IMR-90 (cell line): ENCODE data around the gene MSANTD1. TPM values are rescaled to one million over a fixed set of nuclear protein-coding genes. Genes with fewer than 3 reads are reported as not detected.
A peak's percentile ranks its signal among the peaks of the same experiment; 100 is the strongest.

Experiments
- ATAC-seq: fragments of 200-7000 bp; cut with Tn5 transposase; 2 replicates; pipeline ENCODE4 v1.9.1; 2020; ENCODE audit warnings: low read depth, mild to moderate bottlenecking, moderate library complexity
- BruUV-seq: library from RNA; stranded (reverse); fragments of 400-500 nt; replicated peaks from 2 replicates; lab custom pipeline; 2021; lab: Mats Ljungman, UMichigan
- CTCF ChIA-PET: fragments of 300-600 bp; formaldehyde crosslinking; extraction: SDS; loops from one replicate; lab custom pipeline; 2021; ENCODE audit warnings: antibody characterized with exemption; lab: Yijun Ruan, JAX
- POLR2A ChIA-PET: fragments of 300-600 bp; sonication (Branson Sonifier 250); formaldehyde crosslinking; loops from one replicate; lab custom pipeline; 2022; ENCODE audit warnings: antibody characterized with exemption; ENCODE audit not compliant: unreplicated experiment; lab: Charles Lee
- DNase-seq: peaks from one replicate; pipeline ENCODE4 v3.0.0; 2013
- H2AFZ ChIP-seq: replicated peaks from 2 replicates; pipeline ENCODE3; 2013; ENCODE audit warnings: low read length, mild to moderate bottlenecking; ENCODE audit not compliant: poor library complexity
- H2AK5ac ChIP-seq: 2 replicates; pipeline ENCODE4 v1.6.1; 2013; ENCODE audit warnings: low read depth, low read length, inconsistent platforms
- H2AK9ac ChIP-seq: replicated peaks from 2 replicates; pipeline ENCODE3; 2013; ENCODE audit warnings: mild to moderate bottlenecking, low read depth, low read length, moderate library complexity; ENCODE audit not compliant: poor library complexity
- H2BK120ac ChIP-seq: 2 replicates; pipeline ENCODE4 v1.6.1; 2013; ENCODE audit warnings: low read depth, low read length, inconsistent platforms
- H2BK15ac ChIP-seq: 3 replicates; pipeline ENCODE4 v1.6.1; 2013; ENCODE audit warnings: low read depth, low read length, inconsistent platforms
- H2BK20ac ChIP-seq: 2 replicates; pipeline ENCODE4 v1.6.1; 2013; ENCODE audit warnings: low read depth, mild to moderate bottlenecking, inconsistent platforms, low read length, moderate library complexity
- H2BK5ac ChIP-seq: 2 replicates; pipeline ENCODE4 v1.6.1; 2013; ENCODE audit warnings: mild to moderate bottlenecking, low read depth, low read length, inconsistent platforms; ENCODE audit not compliant: poor library complexity, severe bottlenecking
- H3K14ac ChIP-seq: replicated peaks from 2 replicates; pipeline ENCODE4 v1.6.1; 2013; ENCODE audit warnings: low read depth, low read length, inconsistent platforms
- H3K18ac ChIP-seq: 2 replicates; pipeline ENCODE4 v1.6.1; 2013; ENCODE audit warnings: low read depth, low read length, control low read depth
- H3K23ac ChIP-seq: 2 replicates; pipeline ENCODE4 v1.6.1; 2013; ENCODE audit warnings: low read depth, low read length, inconsistent platforms
- H3K27ac ChIP-seq: 2 replicates; pipeline ENCODE4 v1.5.1; 2013; ENCODE audit warnings: mild to moderate bottlenecking, control low read depth, low read length; ENCODE audit not compliant: insufficient read depth
- H3K27me3 ChIP-seq: 2 replicates; pipeline ENCODE4 v1.6.1; 2013; ENCODE audit warnings: low read length; ENCODE audit not compliant: control insufficient read depth, insufficient read depth
- H3K36me3 ChIP-seq: 2 replicates; pipeline ENCODE4 v1.6.1; 2013; ENCODE audit warnings: low read length, mixed read lengths; ENCODE audit not compliant: control insufficient read depth, insufficient read depth
- H3K4ac ChIP-seq: 2 replicates; pipeline ENCODE4 v1.6.1; 2013; ENCODE audit warnings: low read depth, low read length, inconsistent platforms
- H3K4me1 ChIP-seq: 2 replicates; pipeline ENCODE4 v1.6.1; 2013; ENCODE audit warnings: low read length, mixed read lengths; ENCODE audit not compliant: control insufficient read depth, insufficient read depth
- H3K4me2 ChIP-seq: 2 replicates; pipeline ENCODE4 v1.6.1; 2013; ENCODE audit warnings: low read depth, mild to moderate bottlenecking, control low read depth, low read length, moderate library complexity
- H3K4me3 ChIP-seq: 2 replicates; pipeline ENCODE4 v1.5.1; 2013; ENCODE audit warnings: low read depth, mild to moderate bottlenecking, control low read depth, low read length, moderate library complexity; ENCODE audit not compliant: insufficient read depth
- H3K56ac ChIP-seq: 2 replicates; pipeline ENCODE4 v1.6.1; 2013; ENCODE audit warnings: low read length, inconsistent platforms; ENCODE audit not compliant: insufficient read depth; ENCODE audit errors: extremely low read depth
- H3K79me1 ChIP-seq, 2 experiments: 2 replicates each; pipeline ENCODE4 v1.6.1; 2013; ENCODE audit warnings: low read length in 2 of 2, inconsistent platforms in 1 of 2, low read depth in 1 of 2
- H3K9ac ChIP-seq: 2 replicates; pipeline ENCODE4 v1.6.1; 2013; ENCODE audit warnings: low read depth, low read length, control low read depth
- H3K9me1 ChIP-seq: 2 replicates; pipeline ENCODE4 v1.6.1; 2013; ENCODE audit warnings: low read length, inconsistent platforms; ENCODE audit not compliant: insufficient read depth
- H3K9me3 ChIP-seq: 2 replicates; pipeline ENCODE4 v1.6.1; 2013; ENCODE audit warnings: low read length; ENCODE audit not compliant: control insufficient read depth, insufficient read depth
- H4K20me1 ChIP-seq: 2 replicates; pipeline ENCODE4 v1.6.1; 2013; ENCODE audit warnings: low read length, inconsistent platforms; ENCODE audit not compliant: insufficient read depth
- H4K5ac ChIP-seq: 2 replicates; pipeline ENCODE4 v1.6.1; 2013; ENCODE audit warnings: mild to moderate bottlenecking, low read depth, low read length, control low read depth
- H4K8ac ChIP-seq, 2 experiments: 2 replicates each; pipeline ENCODE4 v1.6.1; 2013; ENCODE audit warnings: low read depth in 2 of 2, low read length in 2 of 2, control low read depth in 1 of 2, inconsistent platforms in 1 of 2
- H4K91ac ChIP-seq: 2 replicates; pipeline ENCODE4 v1.6.1; 2013; ENCODE audit warnings: low read depth, low read length, inconsistent platforms; ENCODE audit not compliant: insufficient read depth
- BHLHE40 ChIP-seq: fragments of 150-350 bp; IDR thresholded peaks from 2 replicates; pipeline ENCODE4 v1.6.1; 2016; ENCODE audit warnings: mild to moderate bottlenecking, low read depth, low read length
- CEBPB ChIP-seq: IDR thresholded peaks from 2 replicates; pipeline ENCODE4 v1.6.1; 2012; ENCODE audit warnings: low read depth, low read length, improper control_type of control experiment
- CHD1 ChIP-seq: IDR thresholded peaks from 2 replicates; pipeline ENCODE4 v1.6.1; 2012; ENCODE audit warnings: low read depth, low read length, improper control_type of control experiment
- FOS ChIP-seq: fragments of 150-350 bp; IDR thresholded peaks from 2 replicates; pipeline ENCODE4 v1.6.1; 2016; ENCODE audit warnings: low read depth, low read length
- MAFK ChIP-seq: IDR thresholded peaks from 2 replicates; pipeline ENCODE4 v1.6.1; 2012; ENCODE audit warnings: low read depth, low read length, improper control_type of control experiment
- MXI1 ChIP-seq: IDR thresholded peaks from 2 replicates; pipeline ENCODE4 v1.6.1; 2012; ENCODE audit warnings: low read depth, mild to moderate bottlenecking, low read length, moderate library complexity, borderline replicate concordance
- NFE2L2 ChIP-seq: fragments of 150-350 bp; IDR thresholded peaks from 2 replicates; pipeline ENCODE4 v1.6.1; 2016; ENCODE audit warnings: low read depth, mild to moderate bottlenecking, low read length
- POLR2A ChIP-seq: IDR thresholded peaks from 2 replicates; pipeline ENCODE4 v1.6.1; 2012; ENCODE audit warnings: mild to moderate bottlenecking, low read depth, low read length
- RAD21 ChIP-seq: IDR thresholded peaks from 2 replicates; pipeline ENCODE4 v1.6.1; 2012; ENCODE audit warnings: low read length, improper control_type of control experiment
- RFX5 ChIP-seq: IDR thresholded peaks from 2 replicates; pipeline ENCODE4 v1.8.0; 2012; ENCODE audit warnings: low read depth, mild to moderate bottlenecking, low read length, moderate library complexity
- SMC3 ChIP-seq: fragments of 150-350 bp; IDR thresholded peaks from 2 replicates; pipeline ENCODE4 v1.6.1; 2016; ENCODE audit warnings: low read depth, mild to moderate bottlenecking, antibody characterized with exemption, low read length, moderate library complexity
- USF2 ChIP-seq: fragments of 150-350 bp; IDR thresholded peaks from 2 replicates; pipeline ENCODE4 v1.6.1; 2017; ENCODE audit warnings: mild to moderate bottlenecking, antibody characterized with exemption, low read length, low read depth
- WGBS, 2 experiments: methylation state at CpG; one replicate each; pipeline versions ENCODE4 v1.1.5 to v1.1.7; 2013; ENCODE audit warnings: missing lambda C conversion rate in 2 of 2; ENCODE audit not compliant: insufficient read length in 1 of 2; ENCODE audit errors: extremely low coverage in 2 of 2; 5-methylcytosine and 5-hydroxymethylcytosine counted together
- dilution Hi-C: fragments of 300-500 bp; cut with HindIII; formaldehyde crosslinking; loops from one replicate; pipeline ENCODE4 v1.14.3; 2018; ENCODE audit warnings: low sequenced_read_pairs; ENCODE audit not compliant: unreplicated experiment
- in situ Hi-C: fragments of 300-500 bp; cut with MboI; formaldehyde crosslinking; loops from 3 replicates; pipeline ENCODE4 v1.14.3; 2019; ENCODE audit warnings: low sequenced_read_pairs, inconsistent platforms, mixed read lengths
- intact Hi-C: fragments of 100-400 bp; cut with micrococcal nuclease; formaldehyde crosslinking; loops from 2 replicates; pipeline ENCODE4 v1.10.0; 2022
- polyA plus RNA-seq, 3 experiments: library from polyadenylated mRNA; depleted of rRNA; stranded (reverse); fragments of >200 nt; gene quantifications; 2 replicates each; pipeline ENCODE4 v1.2.3, GENCODE V29; 2012; ENCODE audit warnings: low replicate concordance in 1 of 3
- total RNA-seq: library from RNA; depleted of rRNA; stranded (reverse); fragments of >200 nt; gene quantifications from 2 replicates; pipeline ENCODE4 v1.2.3, GENCODE V29; 2012
- TF ChIP-seq, protein P1 (sequence below): conservative IDR thresholded peaks from 2 replicates; pipeline ENCODE4 v1.5.1; 2012; ENCODE audit warnings: mild to moderate bottlenecking, low read depth, low read length, improper control_type of control experiment

MSANTD1 gene
- total and polyA plus RNA-seq, 2 of the 4 experiments (the other 2 are of a cell fraction): under 0.01 to 0.07 TPM

- no TSS peak for BruUV-seq
- no peak overlapping the region for H3K18ac ChIP-seq
- H3K4me3 ChIP-seq: no peak overlapping the region
- TF ChIP-seq CHD1 (no peak), MXI1 (no peak), RAD21 (no peak), CEBPB (no peak), SMC3 (no peak), NFE2L2 (no peak), MAFK (no peak), FOS (no peak), BHLHE40 (no peak), RFX5 (no peak), POLR2A (no peak), USF2 (no peak)
- TF ChIP-seq, protein P1, sequence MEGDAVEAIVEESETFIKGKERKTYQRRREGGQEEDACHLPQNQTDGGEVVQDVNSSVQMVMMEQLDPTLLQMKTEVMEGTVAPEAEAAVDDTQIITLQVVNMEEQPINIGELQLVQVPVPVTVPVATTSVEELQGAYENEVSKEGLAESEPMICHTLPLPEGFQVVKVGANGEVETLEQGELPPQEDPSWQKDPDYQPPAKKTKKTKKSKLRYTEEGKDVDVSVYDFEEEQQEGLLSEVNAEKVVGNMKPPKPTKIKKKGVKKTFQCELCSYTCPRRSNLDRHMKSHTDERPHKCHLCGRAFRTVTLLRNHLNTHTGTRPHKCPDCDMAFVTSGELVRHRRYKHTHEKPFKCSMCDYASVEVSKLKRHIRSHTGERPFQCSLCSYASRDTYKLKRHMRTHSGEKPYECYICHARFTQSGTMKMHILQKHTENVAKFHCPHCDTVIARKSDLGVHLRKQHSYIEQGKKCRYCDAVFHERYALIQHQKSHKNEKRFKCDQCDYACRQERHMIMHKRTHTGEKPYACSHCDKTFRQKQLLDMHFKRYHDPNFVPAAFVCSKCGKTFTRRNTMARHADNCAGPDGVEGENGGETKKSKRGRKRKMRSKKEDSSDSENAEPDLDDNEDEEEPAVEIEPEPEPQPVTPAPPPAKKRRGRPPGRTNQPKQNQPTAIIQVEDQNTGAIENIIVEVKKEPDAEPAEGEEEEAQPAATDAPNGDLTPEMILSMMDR: no peak
- no peak overlapping the region for H4K8ac ChIP-seq
- in situ Hi-C loops: no loop called here
- WGBS, 2 experiments: 100% methylated on average over 1 of the region's 11 CpGs; no CpG with 5 or more reads in 1 of the 2 experiments
- no peak overlapping the region for H2AFZ ChIP-seq
- H3K9ac ChIP-seq: no peak overlapping the region
- ATAC-seq: no peak
- H2AK5ac ChIP-seq: no peak overlapping the region
- H2BK120ac ChIP-seq: no peak overlapping the region
- H3K56ac ChIP-seq: no peak overlapping the region
- peak overlapping the region; percentile 23 for H2AK9ac ChIP-seq
- no peak overlapping the region for H3K27ac ChIP-seq
- peaks cover 19% of the 10 kb centered on the region for H3K4me1 ChIP-seq
- H2BK5ac ChIP-seq: no peak overlapping the region
- dilution Hi-C loops: no loop called here
- no peak overlapping the region for H4K91ac ChIP-seq
- H4K5ac ChIP-seq: no peak overlapping the region
- intact Hi-C loops: loop anchor here (5.0 kb wide), 1 partner anchor 147 kb away; no protein-coding TSS in a partner anchor
- 0 out of 2 replicates have a peak, but pooled peaks cover 10% of the 10 kb centered on the region for H4K20me1 ChIP-seq
- H3K23ac ChIP-seq: no peak overlapping the region
- H3K4me2 ChIP-seq: no peak overlapping the region
- no peak for DNase-seq
- H3K14ac ChIP-seq: no peak overlapping the region
- no peak overlapping the region for H3K4ac ChIP-seq
- H2BK15ac ChIP-seq: no peak overlapping the region
- peaks cover 7% of the 10 kb centered on the region; the same call in 1 of the 2 replicates for H3K9me1 ChIP-seq
- ChIA-PET POLR2A (no interaction called here), CTCF (no interaction called here)
- peaks cover 15 to 26% of the 10 kb centered on the region in 2 experiments for H3K79me1 ChIP-seq
- peaks cover 9% of the 10 kb centered on the region; the same call in 1 of the 2 replicates for H3K27me3 ChIP-seq
- no peaks in the 10 kb centered on the region for H3K36me3 ChIP-seq
- H2BK20ac ChIP-seq: no peak overlapping the region
- no peaks in the 10 kb centered on the region for H3K9me3 ChIP-seq
Observed at GRCh38 chr4:3290476-3290875, 41.5 kb downstream of the MSANTD1 start.
